Kasumi-1 (cell line): ENCODE data around the gene TRAPPC2L.
"Not testable (repeated sequence)": the region's sequence is repeated elsewhere in the genome, so short reads cannot be mapped to it uniquely, and the experiment has no call there.

Source experiments
- DNase-seq, 2 experiments: peaks; one replicate each; lab custom pipeline; 2025; lab: John Stamatoyannopoulos, UW

Gene TRAPPC2L

DNA sequence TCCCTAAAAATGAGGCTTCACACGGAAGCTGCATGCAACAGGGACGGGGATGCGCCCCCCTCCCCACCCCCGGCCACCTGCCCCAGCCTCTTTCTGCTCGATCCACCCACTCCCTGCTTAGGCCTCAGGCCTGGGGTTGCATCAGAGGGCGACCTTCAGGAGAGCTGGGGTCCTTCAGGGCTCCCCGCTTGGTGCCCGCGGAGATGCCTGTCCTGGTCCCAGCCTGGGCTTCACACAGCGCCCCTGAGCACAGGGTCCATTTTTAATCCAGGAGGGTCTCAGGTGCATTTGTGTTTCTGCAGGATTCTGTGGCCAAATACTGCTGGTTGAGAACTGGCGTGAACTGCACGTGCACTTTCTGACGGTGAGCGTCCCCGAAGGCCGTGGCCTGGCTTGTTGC is 37.8 kb upstream of the TRAPPC2L start:
- DNase-seq, result no peak

DNA sequence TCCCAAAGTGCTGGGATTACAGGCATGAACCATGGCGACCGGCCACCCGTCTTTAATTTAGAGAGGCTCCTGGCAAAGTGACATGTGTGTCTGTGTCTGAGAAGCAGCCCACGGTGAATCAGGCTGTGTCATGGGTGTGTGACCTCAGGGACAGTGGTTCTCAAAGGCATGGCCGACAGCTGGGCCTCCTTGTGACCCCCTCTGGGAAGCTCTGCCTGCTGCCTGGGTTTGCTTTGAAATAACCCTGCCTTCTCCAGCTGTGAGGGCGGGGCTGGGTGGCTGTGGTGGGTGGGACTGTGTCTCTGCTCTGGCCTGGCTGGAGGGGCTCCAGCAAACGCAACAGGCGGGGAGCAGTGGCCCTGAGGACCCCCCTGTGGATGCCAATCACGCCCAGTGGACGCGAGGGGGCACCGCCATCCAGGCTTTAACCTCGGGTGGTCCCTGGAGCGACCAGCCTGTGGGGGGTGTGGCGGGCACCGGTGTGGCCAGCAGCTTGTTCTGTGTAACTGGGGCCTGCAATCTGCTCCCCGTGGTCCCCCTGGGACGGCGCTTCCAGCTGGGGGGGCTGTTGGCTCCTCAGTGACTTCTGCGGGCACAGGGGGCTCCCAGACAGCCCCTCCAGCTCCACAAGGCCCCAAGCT is 36.4 kb upstream of the TRAPPC2L start:
- DNase-seq, result no peak

DNA sequence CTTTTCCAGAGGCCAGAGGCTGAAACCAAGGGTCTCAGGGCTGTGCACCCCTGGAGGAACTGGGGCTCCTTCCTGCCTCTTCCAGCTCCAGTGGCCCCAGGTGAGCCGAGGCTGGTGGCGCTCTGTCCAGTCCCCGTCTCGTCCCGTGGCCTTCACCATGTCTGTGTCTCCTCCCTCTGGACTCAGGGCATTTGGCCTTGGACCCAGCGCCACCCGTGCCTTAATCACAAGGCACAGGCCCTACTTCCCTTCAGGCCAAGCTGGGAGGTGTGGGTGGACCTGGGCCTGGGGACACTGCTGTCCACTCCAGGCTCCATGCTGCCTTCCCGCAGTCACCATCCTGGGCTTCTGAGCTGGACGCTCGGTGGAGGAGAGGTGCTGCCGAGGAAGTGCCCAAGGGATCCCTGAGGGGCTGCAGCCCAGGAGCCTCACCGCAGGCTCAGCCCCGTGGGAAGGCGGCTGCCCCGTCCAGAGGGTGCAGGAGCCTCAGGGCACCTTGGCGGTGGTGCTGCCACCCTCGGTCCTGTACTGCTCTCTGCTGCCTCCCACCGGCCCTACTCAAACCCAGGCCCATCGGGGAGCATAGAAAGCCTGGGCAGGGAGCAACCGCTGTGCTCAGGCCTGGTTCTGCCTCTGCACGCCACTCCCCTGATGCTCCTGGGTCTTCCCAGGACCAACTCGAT is 35.6 kb upstream of the TRAPPC2L start:
- no peak for DNase-seq

DNA sequence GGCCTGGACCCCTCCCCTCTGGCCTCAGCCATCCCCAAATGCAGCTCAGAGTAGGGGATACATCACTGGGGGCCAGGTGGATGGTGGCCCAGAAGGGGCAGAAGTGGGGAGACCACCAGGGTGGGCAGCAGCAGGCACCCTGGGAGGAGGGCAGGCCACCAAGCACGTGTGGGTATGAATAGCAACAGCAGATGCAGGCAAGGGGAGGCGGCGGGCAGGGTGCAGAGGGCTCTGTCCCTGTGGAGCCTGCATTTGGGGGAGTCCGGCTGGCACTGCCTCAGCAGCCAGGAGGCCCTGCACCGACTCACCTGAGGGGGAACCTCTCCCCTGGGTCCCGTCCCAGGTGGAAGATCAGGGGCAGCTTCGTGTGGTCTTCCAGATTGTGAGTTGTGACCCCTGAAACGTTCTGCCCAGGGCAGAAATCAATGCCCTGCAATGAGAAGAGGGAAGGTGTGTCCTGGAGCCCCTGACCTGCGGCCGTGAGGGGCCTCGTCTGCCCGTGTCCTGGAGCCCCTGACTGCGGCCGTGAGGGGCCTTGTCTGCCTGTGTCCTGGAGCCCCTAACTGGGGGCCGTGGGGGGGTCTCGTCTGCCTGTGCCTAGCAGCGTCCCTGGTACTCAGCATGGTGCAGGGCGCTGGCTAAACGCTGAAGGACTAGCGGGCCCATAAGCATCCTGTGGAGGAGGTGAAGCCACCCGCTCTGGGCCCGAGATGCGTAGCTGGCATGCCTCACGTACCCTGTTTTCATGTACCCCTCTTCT is 34.5 kb upstream of the TRAPPC2L start:
- no peak for DNase-seq

DNA sequence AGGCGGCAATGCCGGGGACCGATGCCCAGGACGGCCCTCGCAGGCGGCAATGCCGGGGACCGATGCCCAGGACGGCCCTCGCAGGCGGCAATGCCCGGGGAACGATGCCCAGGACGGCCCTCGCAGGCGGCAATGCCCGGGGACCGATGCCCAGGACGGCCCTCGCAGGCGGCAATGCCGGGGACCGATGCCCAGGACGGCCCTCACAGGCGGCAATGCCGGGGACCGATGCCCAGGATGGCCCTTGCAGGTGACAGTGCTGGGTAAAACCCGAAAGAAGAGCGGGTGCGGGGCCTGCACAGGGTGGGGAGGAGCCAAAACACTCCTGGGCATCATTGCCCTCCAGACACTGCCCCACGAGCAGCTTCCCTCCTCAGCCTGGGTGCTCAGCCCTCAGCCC is 33.3 kb upstream of the TRAPPC2L start:
- DNase-seq, result not testable (repeated sequence)

DNA sequence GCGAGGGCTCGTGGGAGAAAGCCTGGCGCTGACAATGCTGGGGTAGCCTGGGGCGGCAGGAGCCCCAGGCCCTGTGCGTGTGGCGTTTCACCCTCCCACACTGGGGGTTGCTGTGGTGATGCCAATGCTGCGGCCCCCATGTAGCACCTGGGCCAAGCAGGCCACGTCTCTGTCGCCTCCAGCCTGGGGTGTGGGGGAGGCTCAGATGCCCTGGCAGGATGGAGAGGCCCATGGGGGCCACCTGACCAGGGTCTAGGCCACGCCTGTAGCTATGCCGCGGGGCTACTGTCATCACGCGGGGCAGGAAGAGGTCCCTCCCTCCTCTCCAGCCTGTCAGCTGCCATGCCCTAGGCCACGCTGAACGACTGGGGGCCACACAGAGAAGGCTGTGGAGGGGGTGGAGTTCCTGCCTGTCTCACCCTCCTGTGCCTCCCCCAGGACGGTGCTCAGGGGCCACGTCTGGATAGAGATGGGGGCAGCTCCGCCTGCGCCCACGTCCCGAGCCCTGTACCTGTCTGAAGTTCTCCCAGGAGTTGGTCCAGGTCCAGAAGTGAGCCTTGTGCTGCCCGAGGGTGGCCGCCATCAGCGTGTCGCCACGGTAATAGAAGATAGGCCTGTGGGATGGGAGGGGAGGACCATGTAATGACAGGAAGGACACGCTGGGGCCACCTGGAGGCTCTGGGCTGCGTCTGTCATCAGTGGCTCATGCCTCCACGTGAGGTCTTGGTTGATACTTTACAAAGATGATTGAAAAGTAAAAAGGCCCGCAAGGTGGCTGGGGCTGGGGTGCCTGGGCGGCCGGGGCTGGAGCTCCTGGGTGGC is 32.5 kb upstream of the TRAPPC2L start:
- no peak for DNase-seq

DNA sequence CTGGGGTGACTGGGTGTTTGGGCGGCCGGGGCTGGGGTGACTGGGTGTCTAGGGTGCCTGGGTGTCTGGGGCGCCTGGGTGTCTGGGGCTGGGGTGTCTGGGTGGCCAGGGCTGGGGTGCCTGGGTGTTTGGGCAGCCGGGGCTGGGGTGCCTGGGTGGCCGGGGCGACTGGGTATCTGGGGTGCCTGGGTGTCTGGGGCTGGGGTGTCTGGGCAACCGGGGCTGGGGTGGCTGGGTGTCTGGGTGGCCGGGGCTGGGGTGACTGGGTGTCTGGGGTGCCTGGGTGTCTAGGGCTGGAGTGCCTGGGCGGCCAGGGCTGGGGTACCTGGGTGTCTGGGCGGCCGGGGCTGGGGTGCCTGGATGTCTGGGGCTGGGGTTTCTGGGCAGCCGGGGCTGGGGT is 31.8 kb upstream of the TRAPPC2L start:
- DNase-seq, result no peak

DNA sequence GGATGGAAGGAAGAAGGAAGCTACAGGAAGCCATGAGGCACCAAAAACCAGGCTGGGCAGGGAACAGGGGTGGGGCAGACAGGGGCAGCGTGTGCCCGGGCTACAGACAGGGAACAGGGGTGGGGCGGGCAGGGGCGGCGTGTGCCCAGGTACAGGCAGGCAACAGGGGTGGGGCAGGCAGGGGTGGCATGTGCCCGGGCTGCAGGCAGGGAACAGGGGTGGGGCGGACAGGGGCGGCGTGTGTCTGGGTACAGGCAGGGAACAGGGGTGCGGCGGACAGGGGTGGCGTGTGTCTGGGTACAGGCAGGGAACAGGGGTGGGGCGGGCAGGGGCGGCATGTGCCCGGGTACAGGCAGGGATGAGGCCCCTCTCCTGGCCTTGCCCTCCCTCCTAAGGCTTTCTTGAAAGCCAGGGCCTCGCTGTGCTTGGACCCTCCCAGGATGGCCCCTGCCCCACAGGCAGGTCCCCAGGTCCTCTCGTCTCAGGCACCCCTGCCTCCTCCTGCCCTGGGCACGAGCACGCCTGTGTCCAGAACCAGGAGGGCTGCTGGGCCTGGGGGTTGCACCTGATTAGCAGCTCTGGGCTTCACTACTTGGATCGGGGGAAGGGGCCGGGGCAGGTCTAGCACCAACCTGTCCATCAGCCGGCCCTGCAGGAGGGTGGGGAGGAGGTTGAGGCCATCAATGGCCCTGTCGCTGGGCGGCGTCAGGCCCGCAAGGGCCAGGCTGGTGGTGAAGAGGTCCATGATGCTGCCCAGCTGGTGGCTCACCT is 30.7 kb upstream of the TRAPPC2L start:
- DNase-seq, result no peak

DNA sequence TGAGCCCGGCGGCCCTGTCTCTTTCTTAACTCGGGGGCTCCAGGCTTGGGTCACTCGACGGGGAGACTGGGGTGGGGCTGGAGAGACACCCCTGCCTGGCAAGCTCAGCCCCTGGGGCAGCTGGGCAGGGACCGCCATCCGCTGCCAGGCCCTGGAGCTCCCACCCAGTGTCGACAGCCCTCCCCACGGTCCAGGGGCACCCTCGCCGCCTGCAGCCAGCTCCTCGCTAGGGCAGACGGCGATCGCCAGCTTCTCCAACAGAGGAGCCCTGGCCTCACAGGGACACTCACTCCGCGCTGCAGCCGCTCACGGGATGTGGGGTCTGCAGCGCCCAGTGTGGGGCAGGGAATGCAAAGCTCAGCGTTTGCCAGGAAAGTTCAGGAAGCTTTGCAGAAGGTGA is 29.2 kb upstream of the TRAPPC2L start:
- DNase-seq, result no peak

DNA sequence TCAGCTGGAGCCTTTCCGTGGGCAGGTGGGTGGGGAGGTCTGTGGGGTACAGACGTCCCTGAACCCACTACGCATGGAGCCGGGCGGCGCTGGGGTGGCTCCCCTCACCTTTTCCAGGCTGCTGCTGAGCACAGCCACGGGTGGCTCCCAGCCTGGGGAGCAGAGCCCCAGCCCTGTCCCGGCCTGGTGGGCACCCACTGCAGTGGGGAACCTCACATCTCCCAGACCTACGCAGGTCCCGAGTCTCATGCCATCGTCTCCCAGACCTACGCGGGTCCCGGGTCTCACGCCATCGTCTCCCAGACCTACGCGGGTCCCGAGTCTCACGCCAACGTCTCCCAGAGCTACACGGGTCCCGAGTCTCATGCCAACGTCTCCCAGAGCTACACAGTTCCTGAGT is 28.2 kb upstream of the TRAPPC2L start:
- no peak for DNase-seq

DNA sequence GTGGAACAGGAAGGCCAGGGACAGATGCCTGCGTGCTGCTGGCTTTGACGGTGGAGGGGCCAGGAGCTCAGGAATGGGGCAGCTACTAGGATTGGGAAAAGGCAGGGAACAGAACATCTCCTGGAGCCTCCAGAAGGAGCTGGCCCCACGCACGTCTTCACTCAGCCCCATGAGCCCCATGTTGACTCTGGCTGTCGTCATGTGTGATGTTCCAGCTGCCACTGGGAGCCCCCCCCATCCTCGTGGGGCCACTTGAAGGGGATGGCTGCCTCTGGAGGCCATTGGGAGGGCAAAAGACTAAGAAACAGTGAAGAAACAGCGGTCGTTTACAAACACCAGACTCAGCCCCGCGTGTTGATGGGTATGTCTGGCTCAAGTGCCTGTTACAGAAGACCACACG is 26.7 kb upstream of the TRAPPC2L start:
- no peak for DNase-seq

DNA sequence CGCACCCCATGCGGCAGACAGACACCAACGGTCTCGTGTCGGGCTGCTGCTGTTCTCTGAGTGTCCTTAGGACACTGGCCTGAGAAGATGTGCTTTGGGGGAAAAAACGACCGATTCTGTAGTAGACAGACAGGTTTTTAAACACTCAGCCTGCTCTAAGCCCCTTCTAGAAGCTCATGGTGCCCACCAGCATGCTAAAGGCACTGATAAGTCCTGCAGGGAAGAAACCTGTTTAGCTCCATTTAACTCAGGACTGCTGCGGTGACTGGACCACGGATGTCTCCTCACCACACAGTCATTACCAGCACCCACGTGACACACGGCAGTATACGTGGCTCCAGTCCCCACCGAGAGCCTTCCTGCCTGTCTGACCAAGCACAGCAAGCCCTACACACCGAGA is 26.1 kb upstream of the TRAPPC2L start:
- no peak for DNase-seq

DNA sequence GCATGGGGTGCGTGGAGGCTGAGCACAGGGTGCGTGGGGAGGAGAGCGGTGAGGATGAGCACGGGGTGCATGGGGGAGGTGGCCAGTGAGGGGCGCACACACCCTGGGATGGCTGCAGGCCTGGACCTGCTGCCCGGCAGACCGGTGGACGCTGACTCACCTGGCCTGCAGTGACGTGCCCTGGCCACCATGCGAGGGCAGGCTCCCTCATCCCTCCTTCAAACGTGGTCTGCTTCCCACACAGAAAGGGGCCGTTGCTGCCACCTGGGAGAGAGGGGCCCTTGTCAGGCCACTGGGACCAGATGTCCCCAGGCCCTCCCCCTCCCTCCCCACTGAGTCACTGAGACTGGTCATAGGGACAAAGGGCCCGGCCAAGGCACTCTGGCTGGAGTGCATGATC is 25.1 kb upstream of the TRAPPC2L start:
- DNase-seq, result no peak

DNA sequence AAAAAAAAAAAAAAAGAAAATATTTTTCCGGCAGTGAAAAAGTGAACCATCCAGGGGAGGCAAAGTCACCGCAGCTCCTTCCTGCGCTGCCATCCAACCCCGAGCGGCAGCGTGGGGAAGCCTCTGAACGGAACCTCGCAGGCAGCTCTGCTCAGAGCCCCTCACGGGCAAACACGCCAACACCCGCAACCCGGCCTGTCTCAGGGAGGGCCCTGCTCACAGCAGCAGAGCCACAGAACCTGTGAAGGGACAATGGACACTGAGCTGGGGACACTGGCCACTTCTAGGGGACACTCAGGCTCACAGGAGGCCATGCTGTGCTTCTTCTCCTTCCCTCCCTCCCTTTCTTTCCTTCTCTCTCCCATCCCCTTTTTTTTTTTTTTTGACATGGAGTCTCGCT is 23.8 kb upstream of the TRAPPC2L start:
- no peak for DNase-seq

DNA sequence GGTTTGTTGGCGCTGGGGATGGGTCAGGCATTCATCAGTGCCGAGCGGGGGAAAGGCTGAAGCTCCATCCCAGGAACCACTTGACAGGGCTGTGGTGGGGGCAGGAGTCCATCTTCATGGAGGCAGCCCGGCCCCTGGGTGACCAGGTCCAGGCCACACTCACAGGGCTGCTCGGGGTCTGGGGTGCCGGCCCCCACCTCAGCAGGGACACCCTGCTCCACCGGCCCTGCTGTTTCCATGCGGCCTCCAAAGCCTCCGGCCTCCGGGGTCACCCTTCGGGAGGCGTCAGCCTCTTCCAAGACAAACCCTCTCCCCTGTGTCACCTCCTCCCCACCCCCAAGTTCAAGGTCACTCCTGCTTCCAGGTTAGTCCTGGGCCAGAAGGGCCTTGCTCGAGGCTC is 22.3 kb upstream of the TRAPPC2L start:
- no peak for DNase-seq

DNA sequence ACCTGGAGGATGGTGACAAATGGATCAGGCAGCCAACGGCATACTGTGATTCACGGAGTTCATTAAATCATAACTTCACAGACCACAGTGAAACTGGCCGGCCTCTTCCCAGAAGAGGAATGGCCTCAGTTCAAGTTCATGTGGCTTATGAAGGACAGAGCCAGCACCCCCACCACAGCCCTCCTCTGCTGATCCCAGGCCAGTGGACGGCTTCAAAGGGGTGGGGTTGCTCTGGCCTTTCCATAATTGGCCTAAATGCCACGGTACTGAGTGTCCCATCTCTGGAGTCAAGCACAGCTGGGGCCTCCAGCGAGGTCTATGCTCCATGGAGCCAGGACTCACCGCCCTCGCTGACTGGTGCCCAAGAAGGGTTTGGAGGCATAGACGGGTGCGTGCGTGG is 21.5 kb upstream of the TRAPPC2L start:
- no peak for DNase-seq

DNA sequence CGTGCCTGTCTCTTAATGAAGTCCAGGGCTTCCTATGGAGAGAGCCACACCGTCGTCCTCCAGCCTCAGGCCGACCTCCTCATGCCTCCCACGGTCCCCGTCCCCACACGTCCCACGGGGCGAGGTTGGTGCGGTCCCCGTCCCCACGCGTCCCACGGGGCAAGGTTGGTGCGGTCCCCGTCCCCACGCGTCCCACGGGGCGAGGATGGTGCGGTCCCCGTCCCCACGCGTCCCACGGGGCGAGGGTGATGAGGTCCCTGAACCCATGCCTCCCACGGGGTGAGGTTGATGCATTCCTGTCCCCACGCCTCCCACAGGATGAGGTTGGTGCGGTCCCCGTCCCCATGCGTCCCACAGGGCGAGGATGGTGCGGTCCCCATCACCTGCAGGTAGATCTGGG is 21.1 kb upstream of the TRAPPC2L start:
- DNase-seq, result no peak

DNA sequence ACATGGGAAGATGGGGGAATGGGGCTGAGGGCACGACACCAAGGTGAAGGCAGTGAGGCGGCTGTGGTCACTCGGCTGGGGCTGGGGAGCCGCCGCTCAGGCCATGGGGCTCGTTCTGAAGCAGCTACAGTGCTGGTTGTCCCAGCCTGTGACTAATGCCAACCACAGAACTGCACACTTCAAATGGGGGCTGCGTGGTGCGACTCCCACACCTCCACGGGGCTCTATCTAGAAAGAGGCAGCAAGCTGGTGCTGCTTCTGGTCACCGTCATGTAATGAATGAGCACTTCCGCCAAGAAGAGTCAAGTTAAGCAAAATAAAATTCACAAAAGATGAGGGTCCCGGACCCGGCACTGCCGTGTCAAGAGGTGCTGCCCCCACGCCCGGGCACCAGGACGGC is 20.1 kb upstream of the TRAPPC2L start:
- no peak for DNase-seq

DNA sequence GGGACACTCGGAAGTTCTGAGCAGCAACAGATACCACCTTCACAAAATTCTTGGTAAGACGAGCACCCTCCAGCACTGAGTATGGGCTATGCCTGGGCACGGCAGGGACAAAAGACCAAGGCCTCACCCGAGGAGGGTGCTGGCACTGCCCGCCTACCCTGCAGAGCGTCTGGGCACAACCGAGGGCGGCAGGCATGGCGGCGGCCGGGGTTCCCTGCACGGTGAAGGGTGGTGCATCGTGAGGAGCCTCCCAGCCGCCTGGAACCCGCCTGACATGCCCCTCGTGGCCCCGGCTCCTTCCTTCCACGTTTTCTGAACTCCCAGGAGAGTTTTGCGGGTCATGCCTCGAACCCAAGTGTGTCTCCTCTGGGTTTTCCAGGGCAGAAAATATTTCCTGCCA is 19.1 kb upstream of the TRAPPC2L start:
- DNase-seq, result no peak

DNA sequence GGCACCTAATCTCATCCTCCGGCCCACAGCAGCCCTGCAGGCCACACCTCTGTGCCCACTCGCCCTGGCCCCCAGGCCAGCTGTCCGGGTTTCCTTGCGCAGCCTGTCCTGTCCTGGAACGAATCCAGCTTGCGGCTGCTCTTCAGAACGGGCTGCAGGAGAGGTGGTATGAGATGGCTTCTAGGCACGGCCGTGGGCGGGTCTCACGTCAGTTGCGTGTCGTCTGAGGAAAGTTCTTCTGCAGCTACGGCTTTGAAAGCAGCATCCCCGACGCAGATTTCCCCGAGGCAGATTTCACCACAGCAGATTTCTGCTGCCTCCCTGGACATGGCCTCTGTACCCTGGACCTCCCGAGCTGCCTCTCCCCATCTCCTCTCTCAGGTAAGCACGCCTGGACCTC is 18.4 kb upstream of the TRAPPC2L start:
- DNase-seq, result no peak

DNA sequence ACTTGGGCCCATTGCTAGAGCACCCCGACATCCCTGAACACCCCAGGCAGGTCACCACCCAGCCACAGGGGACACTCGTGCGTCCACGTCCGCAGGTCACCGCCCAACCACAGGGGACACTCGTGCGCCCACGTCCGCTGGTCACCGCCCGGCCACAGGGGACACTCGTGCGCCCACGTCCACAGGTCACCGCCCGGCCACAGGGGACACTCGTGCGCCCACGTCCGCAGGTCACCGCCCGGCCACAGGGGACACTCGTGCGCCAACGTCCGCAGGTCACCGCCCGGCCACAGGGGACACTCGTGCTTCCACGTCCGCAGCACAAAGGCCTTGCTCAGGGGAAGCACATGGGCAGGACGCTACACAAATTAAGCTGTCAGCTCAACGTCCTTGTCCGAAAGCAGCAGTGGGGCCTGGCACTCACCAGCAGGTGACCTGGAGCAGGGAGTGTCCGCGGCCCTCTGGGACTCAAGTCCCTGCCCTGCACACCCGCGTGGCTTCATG is 17.8 kb upstream of the TRAPPC2L start:
- no peak for DNase-seq
